NCI-H82 treated with DMSO at 0.1 percent for 48 hours (cell line): ENCODE measurements around the gene KIF1A.
"Not testable (repeated sequence)": the region's sequence is repeated elsewhere in the genome, so short reads cannot be mapped to it uniquely, and the experiment has no call there.

Source experiments
- DNase-seq: peaks from one replicate; lab custom pipeline; 2025; ENCODE audit not compliant: unreplicated experiment; lab: John Stamatoyannopoulos, UW

Gene KIF1A

DNA sequence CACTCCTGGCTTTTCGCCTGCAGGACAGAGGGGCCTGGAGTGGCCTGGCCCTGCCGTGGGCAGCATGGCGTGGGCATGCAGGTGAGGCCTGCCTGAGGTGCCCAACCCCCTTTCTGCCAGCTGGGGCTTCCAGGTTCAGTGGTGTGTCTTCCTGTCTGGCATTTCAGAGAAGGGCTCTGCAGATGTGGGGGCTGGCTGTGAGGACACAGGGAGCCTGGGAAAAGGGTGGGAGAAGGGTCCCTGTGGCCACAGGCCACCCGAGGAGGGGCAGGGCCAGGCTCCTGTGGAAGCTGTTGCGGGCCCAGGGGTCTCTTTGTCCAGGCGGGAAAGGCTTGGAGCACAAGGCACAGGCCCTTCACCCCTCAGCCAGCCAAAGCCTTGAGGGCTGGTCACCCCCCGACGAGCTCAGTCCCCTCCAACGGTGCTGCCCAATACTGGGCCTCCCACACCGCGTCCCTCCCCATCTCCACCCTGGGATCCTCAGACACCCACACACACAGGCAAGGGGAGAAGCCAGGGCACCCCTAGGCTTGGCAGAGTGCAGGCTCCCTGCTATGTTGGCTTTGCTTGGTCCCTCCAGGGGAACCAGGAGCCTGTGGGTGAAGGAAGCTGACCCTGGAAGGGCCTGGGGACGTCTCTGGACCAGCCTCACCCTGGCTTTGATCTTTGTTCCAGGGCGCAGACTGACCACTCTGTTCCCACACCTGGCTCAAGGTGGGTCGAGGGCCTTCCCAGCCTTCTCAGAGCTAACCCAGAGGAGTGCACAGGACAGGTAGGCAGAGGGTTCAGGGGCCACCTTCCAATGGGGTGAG is 132.1 kb downstream of the KIF1A start:
- no peak for DNase-seq

DNA sequence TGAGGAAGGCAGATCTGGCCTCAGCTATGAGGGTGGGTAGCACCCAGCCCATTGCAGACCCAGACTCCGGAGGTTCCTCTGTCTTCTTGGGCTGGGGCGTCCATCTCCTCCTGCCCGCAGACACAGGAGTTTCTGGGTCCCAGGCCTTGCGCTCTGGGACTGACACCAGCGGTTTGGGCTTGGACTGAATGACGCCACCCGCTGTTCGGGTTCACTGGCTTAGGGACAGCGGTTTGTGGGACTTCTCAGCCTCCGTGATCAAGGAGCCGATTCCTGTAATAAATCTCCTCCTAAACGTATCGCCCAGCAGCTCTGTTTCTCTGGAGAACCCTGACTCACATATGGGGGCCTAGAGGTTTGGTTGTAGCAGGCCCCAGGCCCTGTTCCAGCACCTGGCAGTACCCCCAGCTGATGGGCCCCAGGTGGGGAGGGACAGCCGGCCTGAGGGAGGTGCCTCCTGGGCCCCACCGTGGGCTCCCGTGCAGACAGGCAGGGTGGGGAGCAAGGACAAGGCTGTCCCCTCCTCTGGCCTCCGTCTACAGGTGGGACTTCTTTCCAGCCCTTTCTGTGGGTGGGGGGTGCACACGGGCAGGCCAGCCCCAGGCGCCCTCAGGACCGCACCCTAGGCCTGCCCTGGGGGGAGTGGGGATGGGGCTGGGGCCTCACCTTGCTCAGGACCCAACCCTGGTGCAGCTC is 132.8 kb downstream of the KIF1A start:
- DNase-seq: no peak

DNA sequence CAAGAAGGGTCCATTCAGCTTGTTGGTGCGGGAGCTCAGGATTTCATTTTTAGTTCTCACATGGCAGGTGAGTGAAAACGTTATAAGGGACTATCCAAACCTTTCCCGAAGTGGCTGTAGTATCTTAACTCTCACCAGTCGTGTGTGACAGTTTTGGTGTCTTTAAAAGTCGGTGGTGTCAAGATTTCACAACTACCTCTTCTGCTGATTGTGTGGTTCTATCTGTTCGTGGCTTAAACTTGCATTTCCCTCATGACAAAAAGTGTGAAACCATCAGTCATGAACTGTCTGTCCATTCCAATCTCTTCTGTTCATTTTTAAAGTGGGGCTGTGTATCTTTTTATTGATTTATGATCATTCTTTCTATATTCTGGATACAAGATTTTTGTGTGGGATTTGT is 133.6 kb downstream of the KIF1A start:
- DNase-seq: no peak

DNA sequence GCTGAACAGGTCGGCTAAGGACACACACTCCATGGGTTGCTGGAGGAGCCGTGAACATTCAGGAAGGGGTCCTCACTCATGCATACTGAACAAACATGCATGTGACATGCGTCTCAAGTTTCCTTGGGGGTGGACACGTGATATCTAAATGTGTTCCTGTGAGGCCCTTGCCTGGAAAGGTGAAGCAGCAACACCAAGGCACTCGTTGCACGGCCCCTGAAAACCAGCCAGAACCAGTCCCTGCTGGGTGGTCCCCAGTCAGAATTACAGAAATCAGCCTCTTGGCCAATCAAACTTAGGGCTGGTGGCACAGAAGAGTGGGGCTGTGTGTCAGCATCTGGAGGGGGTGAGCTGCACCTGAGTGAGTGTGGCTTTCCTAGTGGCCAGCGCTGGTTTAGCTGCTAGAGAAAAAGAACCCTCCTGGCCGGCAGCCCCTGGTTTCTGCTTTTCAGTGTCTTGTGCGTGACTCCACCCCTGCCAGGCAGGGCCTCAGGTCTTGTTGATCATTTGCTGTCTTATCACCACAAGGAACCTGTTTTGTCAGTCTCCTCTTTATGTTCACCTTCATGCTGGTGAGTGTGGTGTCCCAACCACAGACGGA is 134.1 kb downstream of the KIF1A start:
- DNase-seq: no peak

DNA sequence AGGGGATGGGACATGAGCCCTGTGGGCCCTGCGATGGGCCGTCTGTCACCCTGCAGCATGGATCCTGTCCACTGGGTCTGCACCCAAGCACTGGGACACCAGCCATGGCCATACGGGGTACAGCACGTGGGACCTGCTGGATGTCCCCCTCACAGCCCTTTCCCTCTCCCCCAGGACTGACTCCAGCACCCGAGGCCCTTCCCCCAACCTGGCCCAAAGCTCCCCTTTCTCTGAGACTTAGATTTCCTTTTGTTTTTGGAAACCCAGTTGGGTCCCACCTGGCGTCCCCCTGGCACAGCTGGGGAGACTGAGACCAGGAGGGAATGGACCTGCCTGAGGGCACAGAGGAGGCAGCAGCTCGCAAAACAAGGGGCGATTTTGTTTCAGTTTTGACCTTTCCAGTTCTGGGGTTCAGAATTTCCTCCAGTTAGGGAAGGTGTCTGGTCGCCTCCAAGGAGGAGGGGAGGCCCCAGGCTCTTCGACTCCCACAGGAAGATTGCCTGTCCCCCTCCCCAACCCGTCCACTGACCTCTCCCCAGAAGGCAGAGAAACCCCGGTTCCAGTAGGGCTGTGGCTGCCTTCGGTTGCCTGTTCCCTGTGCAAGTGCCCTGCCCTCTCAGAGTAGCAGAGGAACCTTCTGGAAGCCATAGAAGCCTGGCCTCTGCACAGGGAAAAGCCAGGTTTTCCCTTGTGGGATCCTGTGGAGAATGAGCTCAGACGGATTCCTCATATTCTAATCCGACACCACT is 135.9 kb downstream of the KIF1A start:
- not testable (repeated sequence) for DNase-seq

DNA sequence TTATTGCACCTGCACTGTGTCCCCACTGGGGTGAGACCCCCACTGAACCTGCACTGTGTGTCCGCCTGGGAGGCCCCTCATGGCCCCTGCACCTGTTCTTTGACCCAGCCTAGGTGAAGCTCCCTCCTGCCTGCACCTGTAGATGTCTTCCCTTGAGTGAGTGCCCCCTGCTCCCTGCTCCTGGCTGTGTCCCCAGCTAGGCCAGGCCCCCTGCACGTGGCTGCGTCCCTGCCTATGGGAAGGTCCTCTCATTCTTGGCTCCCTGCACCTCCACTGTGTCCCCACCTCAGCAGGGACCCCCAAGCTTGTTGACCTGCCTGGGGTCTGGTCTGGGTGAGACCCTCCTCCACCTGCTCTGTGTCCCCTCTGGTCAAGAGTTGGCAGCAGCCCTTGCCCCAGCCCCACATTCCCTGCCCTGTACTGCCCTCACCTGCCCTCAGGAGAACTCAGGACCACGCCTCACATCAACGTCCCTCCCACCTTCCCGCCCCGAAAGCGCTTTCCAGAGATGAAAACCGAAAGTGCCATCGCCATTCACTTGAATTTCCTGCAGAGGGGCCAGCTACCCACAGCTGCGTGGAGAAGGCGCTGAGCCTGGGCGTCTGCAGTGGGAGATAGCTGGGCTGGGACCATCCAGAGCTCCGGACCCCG is 136.6 kb downstream of the KIF1A start:
- not testable (repeated sequence) for DNase-seq

DNA sequence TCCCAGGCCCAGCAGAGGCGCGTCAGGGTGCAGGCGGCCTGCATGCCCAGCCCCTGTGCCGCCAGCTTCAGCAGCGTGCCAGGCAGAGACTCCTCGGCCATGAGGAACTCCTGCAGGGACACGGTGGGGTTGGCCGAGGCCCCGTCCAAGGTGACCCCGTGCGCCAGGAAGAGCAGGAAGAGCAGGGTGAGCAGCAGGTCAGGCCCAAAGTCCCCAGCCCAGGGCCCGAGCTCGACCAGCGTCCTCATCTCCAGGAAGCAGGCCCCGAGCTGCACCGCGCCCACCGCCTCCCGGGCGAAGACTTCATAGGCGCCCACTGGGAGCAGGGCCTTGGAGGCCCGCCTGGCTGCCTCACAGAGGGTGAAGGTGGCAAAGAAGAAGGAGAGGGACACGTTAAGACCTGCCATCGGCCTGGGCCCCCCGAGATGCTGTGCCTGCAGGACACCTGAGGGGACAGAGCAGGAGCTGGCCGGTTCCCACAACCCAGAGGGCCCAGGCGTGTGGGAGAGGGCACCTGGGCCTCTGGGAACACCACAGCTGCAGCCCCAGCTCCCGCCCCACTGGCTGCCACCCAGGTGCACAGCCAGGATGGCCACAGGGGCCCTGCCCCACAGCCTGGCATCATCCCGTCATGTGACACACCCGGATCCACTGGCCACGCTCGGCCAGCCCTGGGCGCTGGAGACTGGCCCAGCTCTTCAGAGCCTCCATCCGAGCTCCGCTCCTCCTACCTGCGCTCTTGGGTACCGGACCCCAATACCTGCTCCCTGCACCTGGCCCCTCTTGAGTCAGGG is 137.4 kb downstream of the KIF1A start, which contains the start of gene AQP12B:
AQP12B (minus strand) TSS at position 455 of the 794 bp plus-strand sequence; CDS start at position 407, 48 bp downstream.
- DNase-seq: not testable (repeated sequence)

DNA sequence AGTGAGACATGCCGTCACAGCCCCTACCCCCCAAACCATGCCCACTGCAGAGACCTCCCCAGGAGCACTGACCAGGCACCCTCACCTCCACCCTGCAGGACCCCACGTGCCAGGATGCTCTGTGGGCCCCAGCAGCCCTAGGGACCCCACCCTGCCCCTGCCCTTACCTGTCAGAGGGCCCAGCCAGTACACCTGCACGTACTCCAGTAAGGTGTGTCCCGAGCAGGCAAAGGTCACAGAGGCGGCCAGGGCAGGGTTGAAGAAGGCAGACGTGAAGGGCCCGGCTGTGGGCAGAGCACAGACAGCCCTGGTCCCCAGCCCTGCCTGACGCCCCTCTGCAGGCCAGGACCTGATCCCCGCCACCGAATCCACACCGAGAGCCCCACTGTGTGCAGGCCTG is 139.8 kb downstream of the KIF1A start:
- not testable (repeated sequence) for DNase-seq

DNA sequence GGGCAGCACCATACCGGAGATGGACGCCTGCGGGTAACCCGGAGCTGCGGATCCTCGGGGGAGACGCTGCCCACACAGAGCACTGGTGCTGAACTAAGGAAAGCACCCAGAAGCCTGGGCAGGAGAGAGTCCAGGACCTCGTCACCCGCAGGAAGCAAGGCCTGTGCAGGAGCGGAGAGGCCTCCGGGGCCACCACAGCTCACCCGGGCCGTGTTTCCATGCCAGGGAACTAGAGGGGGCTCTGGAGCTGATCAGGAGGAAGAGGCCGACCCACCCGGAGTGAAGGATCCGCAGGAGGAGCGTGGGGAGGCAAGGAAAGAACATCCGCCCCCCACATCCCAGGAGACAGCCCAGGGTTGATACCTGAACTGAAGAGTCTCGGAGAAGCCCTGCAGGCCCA is 141.1 kb downstream of the KIF1A start:
- DNase-seq: not testable (repeated sequence)

DNA sequence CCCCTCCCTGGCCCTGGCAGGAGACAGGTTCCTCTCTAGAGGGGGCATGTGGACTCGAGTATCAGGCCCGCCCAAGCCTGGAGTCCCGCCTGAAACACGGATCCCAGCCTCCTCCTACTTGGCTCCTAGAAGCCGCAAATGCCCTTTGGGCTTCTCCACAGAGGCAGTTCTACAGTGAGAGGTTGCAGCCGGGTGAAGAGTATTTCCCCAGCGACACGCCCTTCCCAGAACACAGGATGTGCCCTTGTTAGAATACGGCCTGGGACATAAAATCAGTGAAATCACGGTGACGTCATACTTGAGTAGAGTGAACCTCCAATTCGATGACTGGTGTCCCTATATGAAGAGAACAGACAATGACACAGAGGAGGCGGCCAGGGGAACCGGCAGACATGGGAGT is 142.0 kb downstream of the KIF1A start:
- DNase-seq: not testable (repeated sequence)

DNA sequence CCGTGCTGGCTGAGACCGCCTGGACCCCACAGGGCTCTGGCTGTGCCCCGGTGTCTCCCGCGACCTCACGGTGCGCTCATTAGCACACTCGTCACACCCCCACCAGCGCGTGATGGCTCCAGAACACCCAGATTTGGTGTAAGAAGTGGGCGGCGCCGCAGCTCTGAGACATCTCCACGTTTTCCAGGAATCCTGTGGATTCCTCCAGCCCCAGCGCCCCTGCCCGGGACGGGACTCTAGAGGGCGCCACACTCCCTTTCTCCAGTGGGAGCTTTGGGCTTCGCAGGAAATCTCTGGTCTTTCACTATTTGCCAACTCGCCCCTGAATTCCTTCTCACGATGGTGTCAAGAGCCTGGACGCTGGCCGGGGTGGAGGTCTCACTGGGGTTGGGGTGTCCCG is 144.7 kb downstream of the KIF1A start:
- DNase-seq: not testable (repeated sequence)

DNA sequence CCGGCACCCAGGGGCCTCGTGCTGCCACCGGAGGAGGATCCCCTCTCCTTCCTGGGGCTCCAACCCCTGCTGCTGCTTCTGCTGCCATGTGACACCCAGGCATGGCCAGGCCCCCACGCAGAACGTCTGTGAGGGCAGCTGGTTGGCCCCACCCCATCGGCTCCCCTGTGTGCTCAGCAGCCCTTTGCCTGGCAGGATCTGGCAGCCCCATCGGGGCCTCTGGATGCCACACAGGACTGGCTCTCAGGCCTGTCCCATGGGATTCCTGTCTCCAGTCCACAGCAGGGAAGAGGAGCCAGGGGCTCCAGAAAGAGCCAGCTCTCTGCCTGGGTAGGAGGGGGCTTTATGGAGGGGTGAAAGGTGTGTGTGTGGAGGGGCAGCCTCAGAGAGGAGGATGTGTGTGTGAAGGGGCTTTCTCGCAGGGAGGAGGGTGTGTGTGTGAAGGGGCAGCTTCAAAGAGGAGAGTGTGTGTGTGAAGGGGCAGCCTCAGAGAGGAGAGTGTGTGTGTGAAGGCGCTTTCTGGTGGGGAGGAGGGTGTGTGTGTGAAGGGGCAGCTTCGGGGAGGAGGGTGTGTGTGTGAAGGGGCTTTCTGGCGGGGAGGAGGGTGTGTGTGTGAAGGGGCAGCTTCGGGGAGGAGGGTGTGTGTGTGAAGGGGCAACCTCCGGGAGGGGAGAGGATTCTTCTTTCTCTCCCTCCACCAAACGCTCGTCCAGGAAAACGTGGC is 145.4 kb downstream of the KIF1A start:
- not testable (repeated sequence) for DNase-seq

DNA sequence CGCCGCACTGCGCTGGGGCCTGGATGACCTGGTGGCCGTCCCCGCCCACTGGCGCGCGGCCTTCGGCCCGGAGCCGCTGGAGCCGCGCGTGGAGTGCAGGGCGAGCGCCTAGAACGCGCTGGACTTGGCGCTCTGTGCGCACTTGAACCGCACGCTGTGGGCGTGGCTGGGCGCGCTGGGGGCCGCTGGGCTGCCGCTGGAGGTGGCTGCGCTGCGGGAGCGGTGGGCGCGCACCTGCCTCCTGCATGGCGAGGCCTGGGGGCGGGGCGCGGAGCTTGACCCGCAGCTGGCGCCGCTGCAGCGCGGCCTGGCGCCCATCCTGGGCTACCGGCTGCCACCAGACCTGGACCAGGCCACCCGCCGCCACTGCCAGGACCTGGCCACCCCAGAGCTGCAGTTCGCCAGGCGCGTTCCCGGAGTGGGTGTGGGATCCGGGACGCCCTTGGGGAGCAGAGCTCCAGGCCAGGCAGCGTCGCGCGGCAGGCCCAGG is 147.3 kb downstream of the KIF1A start:
- no peak for DNase-seq

DNA sequence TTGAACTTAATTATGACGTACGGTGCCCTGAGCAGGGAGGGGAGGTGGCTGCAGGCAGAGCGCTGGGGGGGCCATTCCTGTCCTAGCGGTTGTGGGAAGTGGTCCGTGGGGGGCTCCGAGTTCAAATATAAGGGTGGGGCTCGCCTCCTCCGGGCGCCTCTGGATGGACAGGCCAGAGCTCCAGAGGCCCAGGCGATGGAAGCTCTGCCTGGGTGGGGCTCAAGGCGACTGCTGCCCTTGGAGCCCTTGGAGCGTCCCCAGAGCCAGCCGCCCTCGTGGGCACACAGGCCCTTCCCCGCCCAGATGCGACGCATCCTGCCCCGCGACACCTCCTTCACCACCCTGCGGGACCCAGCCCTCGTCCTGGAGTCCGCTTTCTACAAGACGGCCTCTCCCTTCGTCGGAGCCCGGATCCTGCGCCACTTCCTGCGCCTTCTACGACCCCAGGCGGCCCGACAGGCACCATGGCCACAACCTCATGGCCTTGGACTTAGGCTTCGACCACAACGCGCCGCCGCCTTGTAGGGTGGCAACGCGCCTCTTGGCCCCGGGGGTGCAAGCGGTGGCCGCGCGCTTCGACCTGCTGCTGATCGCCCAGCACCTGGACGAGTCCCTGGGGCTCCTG is 147.8 kb downstream of the KIF1A start:
- no peak for DNase-seq

DNA sequence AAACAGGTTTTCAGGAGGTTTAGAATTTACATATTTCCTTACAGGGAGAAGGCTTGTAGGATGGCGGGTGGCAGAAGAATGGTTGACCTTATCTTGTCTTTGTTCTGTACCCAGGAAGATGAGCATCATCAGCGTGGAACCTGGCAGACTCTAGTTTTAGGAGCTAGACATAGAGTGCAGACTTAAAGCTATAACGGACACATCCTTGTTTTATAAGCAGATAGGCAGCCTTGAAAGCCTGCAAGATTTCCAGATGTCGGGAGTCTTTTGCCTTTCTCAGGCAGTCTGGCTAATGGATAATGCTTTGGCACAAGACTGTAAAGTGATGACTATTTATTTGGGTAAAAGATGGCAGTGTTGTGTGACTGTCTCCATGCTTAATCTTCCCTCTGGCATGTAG is 149.1 kb downstream of the KIF1A start:
- DNase-seq: no peak

DNA sequence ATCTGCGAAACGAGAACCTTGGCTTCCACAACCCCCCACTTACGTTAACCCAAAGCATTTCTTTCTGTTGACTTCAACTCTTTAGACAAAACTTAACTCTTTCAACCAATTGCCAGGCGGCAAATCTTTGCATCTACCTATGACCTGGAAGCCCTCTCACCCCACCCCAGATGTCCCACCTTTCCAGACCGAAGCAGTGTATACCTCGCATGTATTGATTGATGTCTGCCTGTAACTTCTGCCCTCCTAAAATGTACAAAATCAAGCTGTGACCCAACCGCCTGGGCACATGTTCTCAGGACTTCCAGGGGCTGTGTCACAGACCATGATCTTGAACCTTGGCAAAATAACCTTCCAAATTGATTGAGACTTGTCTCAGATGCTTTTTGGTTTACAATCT is 149.6 kb downstream of the KIF1A start:
- no peak for DNase-seq

DNA sequence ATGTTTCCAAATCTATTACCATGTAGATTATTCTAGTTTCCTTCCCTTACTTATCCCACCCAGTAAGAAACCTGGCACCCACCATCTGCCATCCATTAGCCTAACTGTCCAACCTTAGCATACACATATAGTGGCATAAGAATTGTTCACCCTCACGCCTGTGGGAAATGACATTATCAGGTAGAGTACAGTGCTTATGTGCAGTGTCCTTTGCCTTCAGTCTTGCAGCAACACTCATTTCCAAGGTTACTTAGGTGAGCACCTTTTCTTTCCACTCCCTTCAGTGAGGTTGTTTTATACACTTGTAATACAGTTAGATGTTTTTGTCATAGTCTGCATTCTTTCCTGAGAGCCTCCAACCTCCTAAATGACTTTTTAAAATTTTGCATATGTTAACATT is 155.4 kb downstream of the KIF1A start:
- no peak for DNase-seq
